HG02852 (cell line): Measurements from ENCODE around the gene KCNG2.
"Not testable (repeated sequence)": the region's sequence is repeated elsewhere in the genome, so short reads cannot be mapped to it uniquely, and the experiment has no call there.

Experiments used
- ATAC-seq: cut with Tn5 transposase; IDR thresholded peaks from one replicate; pipeline ENCODE4 v1.9.1; 2021; ENCODE audit warnings: mild to moderate bottlenecking, moderate library complexity; ENCODE audit not compliant: unreplicated experiment

Gene KCNG2

GRCh38 chr18:79849328-79850207 is 51.8 kb downstream of the KCNG2 start:
- ATAC-seq = no peak

- ATAC-seq = no peak
Measured at GRCh38 chr18:79850731-79851130, 53.0 kb downstream of the KCNG2 start.

- ATAC-seq = no peak
Measured at GRCh38 chr18:79851489-79851888, 53.8 kb downstream of the KCNG2 start.

- ATAC-seq = no peak
Measured at GRCh38 chr18:79851950-79852349, 54.2 kb downstream of the KCNG2 start.

- ATAC-seq = no peak
Measured at GRCh38 chr18:79852561-79853302, 55.0 kb downstream of the KCNG2 start.

GRCh38 chr18:79853303-79853992 is 55.7 kb downstream of the KCNG2 start:
- no peak for ATAC-seq

- ATAC-seq = no peak
Measured at GRCh38 chr18:79853993-79854364, 56.2 kb downstream of the KCNG2 start.

GRCh38 chr18:79855147-79855933 is 57.6 kb downstream of the KCNG2 start:
- peak; percentile 74 for ATAC-seq

GRCh38 chr18:79856119-79857007 is 58.6 kb downstream of the KCNG2 start:
- ATAC-seq = peak; percentile 72

- no peak for ATAC-seq
Measured at GRCh38 chr18:79857082-79857671, 59.4 kb downstream of the KCNG2 start.

- ATAC-seq = no peak
Measured at GRCh38 chr18:79859314-79859713, 61.6 kb downstream of the KCNG2 start.

GRCh38 chr18:79861687-79862086 is 63.9 kb downstream of the KCNG2 start:
- ATAC-seq = no peak

GRCh38 chr18:79862562-79862961 is 64.8 kb downstream of the KCNG2 start:
- ATAC-seq = no peak

- no peak for ATAC-seq
Measured at GRCh38 chr18:79863161-79864005, 65.6 kb downstream of the KCNG2 start.

- no peak for ATAC-seq
Measured at GRCh38 chr18:79864006-79864725, 66.4 kb downstream of the KCNG2 start.

- ATAC-seq = not testable (repeated sequence)
Measured at GRCh38 chr18:79864955-79865354, 67.2 kb downstream of the KCNG2 start.

GRCh38 chr18:79865951-79866350 is 68.2 kb downstream of the KCNG2 start:
- not testable (repeated sequence) for ATAC-seq
